Smooth muscle cell (in vitro differentiated cells): ENCODE data around the gene NAA10. TPM values are rescaled to one million over a fixed set of nuclear protein-coding genes. Genes with fewer than 3 reads are reported as not detected.

Experiments
- DNase-seq: peaks from one replicate; lab custom pipeline; 2025; ENCODE audit not compliant: unreplicated experiment; lab: John Stamatoyannopoulos, UW
- H2AFZ ChIP-seq: fragments of 200-600 bp; sonication (generic); 2 replicates; pipeline ENCODE4 v1.6.0; 2016; ENCODE audit warnings: antibody characterized with exemption, low read depth, mild to moderate bottlenecking
- H3F3A ChIP-seq: fragments of 200-600 bp; sonication (generic); 2 replicates; pipeline ENCODE4 v1.6.0; 2017; ENCODE audit warnings: antibody characterized with exemption, low read depth
- H3K27ac ChIP-seq: fragments of 200-600 bp; sonication (generic); 2 replicates; pipeline ENCODE4 v1.5.1; 2016; ENCODE audit warnings: low read depth, mild to moderate bottlenecking
- H3K27me3 ChIP-seq: fragments of 200-600 bp; sonication (generic); 2 replicates; pipeline ENCODE4 v1.6.1; 2016; ENCODE audit warnings: low read depth, mild to moderate bottlenecking
- H3K36me3 ChIP-seq: fragments of 200-600 bp; sonication (generic); 2 replicates; pipeline ENCODE4 v1.5.1; 2016; ENCODE audit warnings: low read depth
- H3K4me1 ChIP-seq: fragments of 200-600 bp; sonication (generic); 2 replicates; pipeline ENCODE4 v1.5.1; 2016; ENCODE audit warnings: low read depth
- H3K4me2 ChIP-seq: fragments of 200-600 bp; sonication (generic); 2 replicates; pipeline ENCODE4 v1.6.0; 2016; ENCODE audit warnings: mild to moderate bottlenecking
- H3K4me3 ChIP-seq: fragments of 200-600 bp; sonication (generic); 2 replicates; pipeline ENCODE4 v1.5.1; 2016; ENCODE audit warnings: mild to moderate bottlenecking
- H3K79me2 ChIP-seq: fragments of 200-600 bp; sonication (generic); 2 replicates; pipeline ENCODE4 v1.6.0; 2016; ENCODE audit warnings: low read depth, mild to moderate bottlenecking
- H3K9ac ChIP-seq: fragments of 200-600 bp; sonication (generic); 2 replicates; pipeline ENCODE4 v1.6.0; 2016; ENCODE audit warnings: low read depth
- H3K9me3 ChIP-seq: fragments of 200-600 bp; sonication (generic); replicated peaks from 2 replicates; pipeline ENCODE4 v1.5.1; 2016; ENCODE audit warnings: low read depth
- H4K20me1 ChIP-seq: fragments of 200-600 bp; sonication (generic); 2 replicates; pipeline ENCODE4 v1.6.0; 2016; ENCODE audit warnings: low read depth
- CTCF ChIP-seq: fragments of 200-600 bp; sonication (generic); IDR thresholded peaks from 2 replicates; pipeline ENCODE4 v1.5.1; 2017; ENCODE audit warnings: borderline replicate concordance, mild to moderate bottlenecking, antibody characterized with exemption; ENCODE audit not compliant: insufficient read depth, poor library complexity, severe bottlenecking
- WGBS: methylation state at CpG from one replicate; pipeline ENCODE4 v1.1.7; 2016; ENCODE audit warnings: low lambda C conversion rate; 5-methylcytosine and 5-hydroxymethylcytosine counted together
- polyA plus RNA-seq: library from polyadenylated mRNA; unstranded; fragments of >200 nt; fragmentation: Nextera tagmentation; extraction: Ambion mirVana; gene quantifications from 2 replicates; pipeline ENCODE4 v1.2.1, GENCODE V29; 2016
- total RNA-seq: library from RNA; depleted of rRNA; stranded (reverse); fragments of >200 nt; gene quantifications from 2 replicates; pipeline ENCODE4 v1.2.3, GENCODE V29; 2014

NAA10 gene
- total and polyA plus RNA-seq, 2 experiments from 2014 or later, result 81.2 to 124 TPM

DNA sequence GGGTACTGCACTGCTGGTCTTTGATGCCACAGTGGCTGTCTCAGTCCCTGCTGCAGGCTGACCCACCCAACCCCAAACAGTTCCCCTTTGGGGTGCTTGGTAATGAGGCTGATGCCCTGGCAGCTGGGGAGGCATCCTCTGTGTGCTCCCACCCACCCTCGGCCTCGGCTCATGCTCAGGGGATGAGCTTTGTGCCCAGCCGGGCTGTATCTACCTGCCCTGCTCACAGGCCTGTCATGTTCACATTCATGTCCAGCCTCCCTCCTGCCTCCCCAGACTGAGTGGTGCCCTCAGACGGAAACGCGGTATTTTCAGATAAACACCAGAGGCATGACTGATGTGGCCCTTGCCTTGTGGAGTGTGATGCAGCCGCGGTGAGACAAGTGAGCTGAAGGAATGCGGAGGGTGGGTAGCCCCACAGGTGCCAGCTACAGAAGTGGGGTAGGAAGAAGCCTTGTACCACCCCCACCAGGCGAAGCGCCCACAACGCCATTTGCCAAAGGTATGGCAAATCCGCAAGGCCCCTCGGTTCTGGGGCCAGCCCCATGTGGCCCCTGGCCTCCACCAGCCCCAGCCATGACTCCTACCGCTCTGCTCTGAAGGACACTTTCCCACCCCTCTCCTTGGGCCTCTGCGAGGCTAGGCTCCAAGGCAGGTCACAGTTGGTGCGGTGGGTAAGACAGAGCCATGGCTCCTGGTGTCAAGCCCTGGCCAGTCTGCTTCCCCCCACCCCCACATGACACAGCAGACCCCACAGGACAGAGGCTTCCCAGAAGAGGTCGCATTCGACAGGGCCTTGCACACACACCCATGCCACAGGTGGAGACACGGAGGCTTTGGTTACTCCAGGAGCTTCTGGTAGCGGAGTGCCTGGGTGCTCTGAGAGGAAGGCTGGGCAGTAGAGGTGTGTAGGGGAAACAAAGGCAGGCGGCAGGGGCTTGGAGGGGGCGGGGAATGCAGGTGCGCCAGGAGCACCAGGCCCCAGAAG lies 11.4 kb upstream of the NAA10 start:
- WGBS, result 90% methylated on average over 23 of the region's 24 CpGs
- Histone ChIP-seq H3K4me2 (no peak overlapping the region), H3K36me3 (no peaks in the 10 kb centered on the region), H2AFZ (no peak overlapping the region), H3F3A (no peaks in the 10 kb centered on the region), H3K4me1 (no peaks in the 10 kb centered on the region), H3K79me2 (no peaks in the 10 kb centered on the region), H3K9me3 (no peaks in the 10 kb centered on the region), H3K27ac (no peak overlapping the region), H3K27me3 (no peaks in the 10 kb centered on the region), H4K20me1 (no peaks in the 10 kb centered on the region), H3K4me3 (no peak overlapping the region), H3K9ac (no peak overlapping the region)
- no peak for TF ChIP-seq CTCF
- no peak for DNase-seq

DNA sequence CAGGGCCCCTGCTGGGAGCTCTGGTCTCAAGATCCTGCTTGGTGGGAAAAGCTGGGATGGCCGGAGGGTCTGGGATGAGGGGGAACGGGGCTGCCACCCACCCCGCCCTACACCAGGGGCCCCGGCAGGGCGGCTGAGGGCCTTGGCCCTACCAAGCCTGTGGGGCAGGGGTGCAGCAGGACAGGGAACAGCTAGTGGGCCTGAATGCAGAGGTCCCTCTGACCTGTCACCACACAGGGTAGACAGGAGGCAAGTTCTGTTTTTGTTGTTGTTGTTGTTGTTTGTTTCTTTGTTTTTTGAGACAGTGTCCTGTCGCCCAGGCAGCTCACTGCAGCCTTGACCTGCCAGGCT lies 9.9 kb upstream of the NAA10 start:
- H3F3A ChIP-seq, result no peaks in the 10 kb centered on the region
- H3K4me2 ChIP-seq, result no peak overlapping the region
- H3K4me1 ChIP-seq, result no peaks in the 10 kb centered on the region
- no peak overlapping the region for H3K27ac ChIP-seq
- no peak for TF ChIP-seq CTCF
- no peaks in the 10 kb centered on the region for H4K20me1 ChIP-seq
- no peaks in the 10 kb centered on the region for H3K79me2 ChIP-seq
- H3K9me3 ChIP-seq, result no peaks in the 10 kb centered on the region
- no peaks in the 10 kb centered on the region for H3K27me3 ChIP-seq
- H3K4me3 ChIP-seq, result no peak overlapping the region
- H2AFZ ChIP-seq, result no peak overlapping the region
- no peak for DNase-seq
- H3K36me3 ChIP-seq, result no peaks in the 10 kb centered on the region
- H3K9ac ChIP-seq, result no peak overlapping the region
- 73% methylated on average over 6 of the region's 6 CpGs for WGBS

DNA sequence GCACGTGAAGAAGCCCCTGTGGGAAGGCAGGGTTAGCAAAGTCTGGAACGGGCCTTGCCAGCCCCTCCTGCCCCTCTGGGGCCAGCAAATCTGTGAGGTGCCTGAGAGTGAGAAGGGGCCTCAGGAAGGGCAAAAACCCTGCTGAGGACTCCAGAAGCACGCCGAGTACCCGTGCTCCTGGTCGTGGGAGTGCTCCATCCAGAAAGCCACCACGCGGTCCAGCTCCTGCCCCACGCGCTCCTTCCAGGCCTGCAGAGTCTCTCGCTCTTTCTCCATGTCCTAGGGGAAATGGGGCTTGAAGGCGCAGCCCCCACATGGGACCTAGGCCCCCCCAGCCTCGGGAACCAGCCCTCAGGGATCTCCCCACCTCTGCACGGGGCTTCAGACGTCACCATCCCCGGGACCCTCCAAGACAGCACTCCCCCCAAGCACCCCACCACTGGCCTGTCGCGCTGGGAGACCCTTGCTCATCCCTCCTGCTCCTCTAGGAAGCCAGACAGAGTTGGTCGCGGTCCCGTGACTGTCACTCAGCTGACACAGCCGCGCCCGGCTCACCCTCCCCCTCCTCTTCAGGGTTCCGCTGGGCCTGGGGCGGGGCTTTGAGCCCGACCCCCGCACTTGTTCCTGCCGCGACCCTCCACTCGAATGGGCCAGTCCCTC lies 9.4 kb upstream of the NAA10 start, which contains the start of gene RENBP:
TSS of gene RENBP (minus strand) at position 504 of the 660 bp plus-strand sequence. CDS start at position 471, 33 bp downstream.
- Histone ChIP-seq H3K4me3 (no peak within 1 kb of the TSS), H3F3A (no peaks in the 10 kb centered on the region), H3K4me1 (no peaks in the 10 kb centered on the region), H3K36me3 (no peaks in the 10 kb centered on the region), H3K4me2 (no peak within 1 kb of the TSS), H4K20me1 (no peaks in the 10 kb centered on the region), H2AFZ (no peak within 1 kb of the TSS), H3K9ac (no peak within 1 kb of the TSS), H3K27ac (no peak within 1 kb of the TSS), H3K27me3 (no peaks in the 10 kb centered on the region), H3K79me2 (no peaks in the 10 kb centered on the region), H3K9me3 (no peaks in the 10 kb centered on the region)
- WGBS, result 59% methylated on average over 31 of the region's 31 CpGs
- TF ChIP-seq CTCF, result no peak
- no peak for DNase-seq
